CD4-positive, alpha-beta T cell treated with Interleukin-6 at 100 ng/mL for 8 hours (primary cell): ENCODE results near the gene ENPEP.
"Not testable (repeated sequence)": the region's sequence is repeated elsewhere in the genome, so short reads cannot be mapped to it uniquely, and the experiment has no call there.

Experiments
- DNase-seq: peaks from one replicate; pipeline ENCODE4 v3.0.0-alpha.2; 2020; ENCODE audit warnings: mixed read lengths, low spot score

Gene ENPEP

GRCh38 chr4:110516106-110516922 lies 40.4 kb downstream of the ENPEP start:
- peak; percentile 74 for DNase-seq

GRCh38 chr4:110518889-110519490 lies 43.0 kb downstream of the ENPEP start:
- peak; percentile 7 for DNase-seq

GRCh38 chr4:110520886-110521285 lies 44.9 kb downstream of the ENPEP start:
- no peak for DNase-seq

GRCh38 chr4:110526589-110526988 lies 50.6 kb downstream of the ENPEP start:
- DNase-seq = no peak

- DNase-seq = peak; percentile 1
Measured at GRCh38 chr4:110527156-110527555, 51.2 kb downstream of the ENPEP start.

GRCh38 chr4:110532901-110533589 lies 57.1 kb downstream of the ENPEP start:
- no peak for DNase-seq

GRCh38 chr4:110533590-110533910 lies 57.6 kb downstream of the ENPEP start:
- no peak for DNase-seq

GRCh38 chr4:110533940-110534339 lies 58.0 kb downstream of the ENPEP start:
- no peak for DNase-seq

GRCh38 chr4:110540581-110540980 lies 64.6 kb downstream of the ENPEP start:
- no peak for DNase-seq

- DNase-seq = no peak
Measured at GRCh38 chr4:110540982-110541451, 65.1 kb downstream of the ENPEP start.

GRCh38 chr4:110543577-110543976 lies 67.6 kb downstream of the ENPEP start:
- DNase-seq = no peak

- DNase-seq = no peak
Measured at GRCh38 chr4:110544594-110544993, 68.6 kb downstream of the ENPEP start.

GRCh38 chr4:110550260-110550659 lies 74.3 kb downstream of the ENPEP start:
- DNase-seq = no peak

- no peak for DNase-seq
Measured at GRCh38 chr4:110553197-110553596, 77.2 kb downstream of the ENPEP start.

GRCh38 chr4:110567214-110567613 lies 91.3 kb downstream of the ENPEP start:
- DNase-seq = no peak

- DNase-seq = not testable (repeated sequence)
Measured at GRCh38 chr4:110576696-110577095, 100.7 kb downstream of the ENPEP start.

GRCh38 chr4:110586131-110586850 lies 110.3 kb downstream of the ENPEP start:
- DNase-seq = no peak

- DNase-seq = no peak
Measured at GRCh38 chr4:110587666-110588285, 111.8 kb downstream of the ENPEP start.

GRCh38 chr4:110589297-110589696 lies 113.3 kb downstream of the ENPEP start:
- no peak for DNase-seq

- DNase-seq = no peak
Measured at GRCh38 chr4:110595583-110595982, 119.6 kb downstream of the ENPEP start.

- no peak for DNase-seq
Measured at GRCh38 chr4:110596431-110596830, 120.5 kb downstream of the ENPEP start.

GRCh38 chr4:110597582-110597981 lies 121.6 kb downstream of the ENPEP start:
- no peak for DNase-seq
